SW480 (cell line): ENCODE measurements around the gene SOCS7.

ENCODE experiments used
- DNase-seq: peaks from one replicate; pipeline ENCODE4 v3.0.0-alpha.2; 2016; ENCODE audit warnings: low spot score

Gene SOCS7

DNA sequence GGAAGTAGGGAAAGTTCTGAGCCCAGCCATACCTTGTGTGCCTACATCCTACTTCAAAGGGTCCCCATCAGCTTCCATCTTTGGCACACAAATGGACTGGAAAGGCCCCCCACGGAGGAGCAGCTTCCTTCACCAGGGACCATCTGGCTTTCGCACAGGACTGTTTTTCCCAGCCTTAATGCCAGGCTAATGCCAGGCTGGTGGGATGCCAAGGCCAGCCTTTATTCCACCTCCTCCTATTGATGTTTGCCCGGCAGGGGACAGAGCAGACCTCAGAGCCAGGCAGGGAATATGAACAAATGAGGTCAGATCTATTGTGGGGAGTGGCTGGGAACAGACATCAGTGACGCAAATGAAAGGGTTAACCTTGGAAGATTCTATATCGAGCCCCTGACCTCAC is 13.6 kb upstream of the SOCS7 start:
- DNase-seq: no peak

DNA sequence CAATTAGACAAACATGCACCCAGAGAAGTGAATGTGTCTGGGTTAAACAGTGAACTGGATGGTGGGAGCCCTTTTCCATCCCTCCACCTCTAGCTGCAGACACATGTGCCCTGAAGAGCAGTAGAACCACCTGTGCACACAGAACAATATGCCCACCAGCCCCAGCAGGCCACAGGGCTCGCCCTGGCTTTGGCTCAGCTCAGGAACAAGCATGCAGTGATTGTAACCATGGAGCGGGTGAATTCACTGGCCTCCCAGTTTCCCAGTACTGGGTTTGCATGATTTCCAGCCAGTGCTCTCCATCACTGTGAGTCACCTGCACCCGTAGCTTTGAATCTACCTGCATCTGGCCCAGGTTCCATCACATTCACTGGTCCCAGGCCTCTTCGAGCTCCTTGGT is 13.1 kb upstream of the SOCS7 start:
- DNase-seq: no peak

DNA sequence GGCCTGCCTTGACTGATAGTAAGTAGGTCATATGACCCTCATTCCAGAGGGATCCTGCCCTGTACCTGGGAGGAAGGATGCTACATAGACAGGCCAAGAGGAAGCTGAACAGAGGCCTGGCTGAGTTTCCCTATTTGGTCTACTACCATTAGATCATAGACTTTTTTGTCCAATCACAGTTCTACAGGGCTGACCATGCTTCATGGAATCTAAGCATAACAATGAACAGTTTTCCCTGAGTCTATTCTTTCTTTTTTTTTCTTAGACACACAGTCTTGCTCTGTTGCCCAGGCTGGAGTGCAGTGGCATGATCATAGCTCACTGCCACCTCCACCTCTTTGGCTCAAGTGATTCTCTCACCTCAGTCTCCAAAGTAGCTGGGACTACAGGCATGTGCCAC is 11.8 kb upstream of the SOCS7 start:
- no peak for DNase-seq

DNA sequence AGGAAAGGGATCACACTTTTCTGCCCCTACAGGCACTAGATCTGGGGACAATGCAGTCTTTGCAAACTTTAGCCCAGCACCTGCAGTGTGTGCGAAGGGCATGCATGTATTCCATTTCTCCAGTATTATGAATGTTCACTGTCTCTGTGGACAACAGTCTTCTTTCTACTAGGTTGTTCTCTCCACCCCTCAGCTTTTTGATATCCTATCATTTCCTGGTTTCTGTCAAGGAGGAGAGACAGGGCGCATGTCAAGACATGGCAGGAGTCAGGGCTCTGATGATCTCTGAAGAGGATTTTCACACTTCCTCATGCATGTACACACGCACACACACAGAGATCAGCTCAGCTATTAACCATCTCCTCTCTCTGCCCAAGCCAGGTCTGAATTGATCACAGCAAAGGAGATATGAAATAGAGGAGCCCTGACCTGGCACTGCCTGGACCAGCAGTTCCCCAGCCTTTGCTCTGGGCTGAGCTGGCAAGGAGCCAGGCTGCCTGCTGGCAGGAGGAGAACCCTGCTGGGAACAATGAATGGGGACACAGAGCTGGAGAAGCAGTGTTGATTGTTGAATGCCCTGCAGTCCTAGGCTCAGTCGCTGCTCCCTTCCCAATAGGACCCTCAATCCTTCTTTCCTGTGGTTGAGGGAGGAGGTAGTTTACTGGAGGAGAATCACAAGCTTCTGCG is 10.5 kb upstream of the SOCS7 start:
- no peak for DNase-seq

DNA sequence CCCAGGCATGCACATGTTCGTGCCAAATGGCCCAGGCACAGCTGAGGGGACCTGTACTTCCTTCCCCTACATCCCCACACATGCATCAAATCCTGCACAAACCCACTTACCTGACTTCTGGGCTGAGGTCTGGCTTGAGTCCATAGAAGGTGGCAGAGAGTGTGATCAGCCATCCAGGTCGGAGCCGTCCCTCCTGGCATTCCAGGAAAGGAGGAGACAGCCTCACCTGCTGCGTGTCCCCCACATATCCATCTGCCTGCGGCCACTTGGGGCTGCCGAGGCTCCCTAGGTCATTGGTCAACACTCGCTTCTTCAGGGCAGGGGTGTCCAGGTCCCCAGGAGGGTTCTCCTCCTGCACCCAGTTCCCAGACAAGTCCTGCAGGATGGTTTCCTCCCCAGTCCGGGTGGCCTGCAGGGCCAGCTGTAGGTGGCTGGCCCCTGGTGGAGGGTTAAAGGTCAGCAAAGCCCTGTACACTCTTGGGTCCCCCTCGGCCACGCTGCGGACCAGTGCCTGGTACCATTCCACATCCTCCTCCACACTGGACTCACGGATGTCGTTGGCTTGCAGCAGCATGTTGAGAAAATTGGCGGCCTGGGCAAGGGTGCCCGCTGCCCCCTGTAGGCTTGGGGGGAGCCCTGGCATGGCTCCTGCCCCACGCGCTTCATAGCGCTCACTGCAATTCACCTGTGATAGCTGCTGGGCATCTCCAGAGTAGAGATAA is 8.6 kb upstream of the SOCS7 start:
- no peak for DNase-seq

DNA sequence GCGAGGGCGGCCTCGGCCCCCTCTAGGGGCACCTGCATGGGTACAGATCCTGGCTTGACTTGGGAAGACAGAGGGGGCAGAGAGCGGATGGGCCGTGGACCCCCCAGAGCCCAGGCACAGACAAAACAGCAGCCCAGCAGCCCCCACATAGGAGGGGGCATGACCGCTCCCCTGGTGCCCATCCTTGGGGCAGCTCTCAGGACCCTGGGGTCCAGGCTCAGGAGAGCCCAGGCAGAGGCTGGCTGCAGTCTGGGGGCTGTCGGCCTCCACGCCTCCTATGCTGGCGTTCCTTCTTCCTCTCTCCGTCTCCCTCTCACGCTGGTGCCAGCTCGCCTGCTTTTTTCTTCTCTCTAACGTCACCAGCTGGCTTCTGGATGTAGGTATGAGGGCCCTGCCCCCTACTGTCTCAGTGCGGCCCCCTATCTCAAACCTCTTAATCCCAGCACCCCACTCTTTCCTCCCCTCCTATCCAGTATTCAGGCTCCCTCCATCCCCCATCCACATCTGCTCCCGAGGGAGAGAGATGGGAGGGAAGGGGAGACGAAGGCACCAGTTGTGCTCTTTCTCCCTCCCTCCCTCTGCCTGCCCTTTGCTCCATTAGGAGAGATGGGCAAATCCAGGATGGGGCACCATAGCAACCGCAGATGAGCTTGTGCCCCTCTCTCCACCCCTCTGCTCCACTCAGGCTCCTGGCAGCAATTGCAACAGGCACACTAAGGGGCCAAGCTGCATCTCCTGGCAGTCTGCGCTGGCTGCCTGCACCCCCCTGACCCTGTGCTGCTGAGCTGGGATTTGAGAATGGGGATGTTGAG is 7.8 kb upstream of the SOCS7 start, which contains the start of gene GPR179:
Gene GPR179, minus strand, starts transcription at position 349 of the 812 bp plus-strand sequence. Its CDS starts 167 bp downstream, at position 182.
- DNase-seq: no peak

DNA sequence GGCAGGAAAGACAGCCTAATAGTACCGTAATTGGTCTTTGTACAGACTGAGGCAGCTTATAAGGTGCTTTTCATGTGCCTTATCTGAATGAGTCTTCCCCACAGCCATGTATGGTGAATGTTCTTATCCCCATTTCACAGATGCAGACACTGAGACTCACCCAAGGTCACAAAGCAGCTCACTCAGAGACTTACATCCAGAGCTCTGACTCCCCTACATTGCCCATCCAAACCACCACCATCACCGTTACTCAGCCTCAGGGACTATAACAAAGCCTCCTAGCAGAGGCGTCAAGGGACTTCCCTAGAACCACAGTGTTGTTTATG is 7.3 kb upstream of the SOCS7 start:
- DNase-seq: no peak

DNA sequence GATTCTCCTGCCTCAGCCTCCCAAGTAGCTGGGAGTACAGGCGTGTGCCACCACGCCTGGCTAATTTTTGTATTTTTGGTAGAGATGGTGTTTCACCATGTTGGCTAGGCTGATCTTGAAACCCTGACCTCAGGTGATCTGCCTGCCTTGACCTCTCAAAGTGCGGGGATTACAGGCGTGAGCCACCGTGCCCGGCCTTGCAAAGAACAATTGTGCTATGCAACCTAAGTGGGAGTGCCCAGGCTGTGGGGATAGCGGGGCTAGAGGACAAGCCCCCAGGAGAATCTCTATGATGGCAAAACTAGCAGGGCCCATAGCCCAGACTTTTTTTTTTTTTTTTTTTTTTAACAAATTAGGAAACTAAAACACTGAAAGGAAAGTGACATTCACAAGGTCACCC is 5.9 kb upstream of the SOCS7 start:
- DNase-seq: no peak

DNA sequence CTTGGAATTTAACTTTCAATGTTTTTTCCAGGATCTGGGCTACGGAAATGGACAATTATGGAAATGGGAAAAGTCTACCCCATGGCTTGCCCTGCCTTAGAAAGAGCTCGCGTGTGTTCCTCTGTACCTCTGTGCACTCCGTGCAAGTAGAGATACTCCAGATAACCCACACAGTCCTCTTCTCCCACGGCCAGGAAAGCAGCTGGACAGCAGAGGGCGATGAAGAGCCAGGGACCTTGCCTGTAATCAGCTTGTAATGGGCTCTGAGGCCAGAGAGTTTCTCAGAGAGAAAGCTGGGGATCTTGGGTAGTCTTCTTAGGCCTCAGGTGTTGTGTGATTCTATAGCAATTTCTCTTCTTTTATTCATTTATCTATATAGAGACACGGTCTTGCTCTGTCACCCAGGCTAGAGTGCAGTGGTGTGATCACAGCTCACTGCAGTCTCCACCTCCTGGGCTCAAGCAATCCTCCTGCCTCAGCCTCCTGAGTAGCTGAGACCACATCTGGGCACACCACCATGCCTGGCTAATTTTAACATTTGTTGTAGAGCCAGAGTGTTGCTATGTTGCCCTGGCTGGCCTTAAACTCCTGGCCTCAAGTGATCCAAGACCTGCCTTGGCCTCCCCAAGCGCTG is 2.4 kb upstream of the SOCS7 start:
- peak; percentile 79 for DNase-seq

DNA sequence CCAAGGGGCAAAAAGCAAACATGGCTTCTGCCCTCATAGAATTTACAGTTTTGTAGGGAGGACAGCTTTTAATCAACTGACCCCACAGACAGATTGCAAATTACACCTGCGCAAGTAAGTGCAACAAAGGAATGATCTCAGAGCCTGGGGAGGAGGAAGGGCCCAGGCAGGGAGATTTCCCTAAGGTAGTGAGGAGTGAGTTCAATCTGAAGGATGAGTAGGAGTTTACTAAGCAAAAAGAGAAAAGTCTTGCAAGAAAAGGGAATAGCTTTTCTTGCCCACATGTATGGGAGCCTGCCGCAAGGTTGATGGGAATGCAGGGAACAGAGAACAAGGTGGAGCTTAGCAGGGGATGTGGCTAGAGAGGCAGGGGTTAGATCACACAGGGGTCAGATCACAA is 1.6 kb upstream of the SOCS7 start:
- no peak for DNase-seq

DNA sequence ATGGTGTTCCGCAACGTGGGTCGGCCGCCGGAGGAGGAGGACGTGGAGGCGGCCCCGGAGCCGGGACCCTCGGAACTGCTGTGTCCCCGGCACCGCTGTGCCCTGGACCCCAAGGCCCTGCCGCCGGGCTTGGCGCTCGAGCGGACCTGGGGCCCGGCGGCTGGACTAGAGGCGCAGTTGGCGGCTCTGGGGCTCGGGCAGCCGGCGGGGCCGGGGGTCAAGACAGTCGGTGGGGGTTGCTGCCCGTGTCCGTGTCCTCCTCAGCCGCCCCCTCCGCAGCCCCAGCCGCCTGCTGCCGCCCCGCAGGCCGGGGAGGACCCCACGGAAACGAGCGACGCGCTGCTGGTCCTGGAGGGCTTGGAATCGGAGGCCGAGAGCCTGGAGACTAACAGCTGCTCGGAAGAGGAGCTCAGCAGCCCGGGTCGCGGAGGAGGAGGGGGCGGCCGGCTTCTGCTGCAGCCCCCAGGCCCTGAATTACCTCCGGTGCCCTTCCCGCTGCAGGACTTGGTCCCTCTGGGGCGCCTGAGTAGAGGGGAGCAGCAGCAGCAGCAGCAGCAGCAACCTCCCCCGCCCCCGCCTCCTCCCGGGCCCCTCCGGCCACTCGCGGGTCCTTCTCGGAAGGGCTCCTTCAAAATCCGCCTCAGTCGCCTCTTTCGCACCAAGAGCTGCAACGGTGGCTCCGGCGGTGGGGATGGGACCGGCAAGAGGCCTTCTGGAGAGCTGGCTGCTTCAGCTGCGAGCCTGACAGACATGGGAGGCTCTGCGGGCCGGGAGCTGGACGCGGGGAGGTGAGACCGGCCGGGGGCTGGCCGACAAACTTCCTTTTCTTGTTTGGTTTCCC is 821 bp downstream of the SOCS7 start:
- peak; percentile 36 for DNase-seq

DNA sequence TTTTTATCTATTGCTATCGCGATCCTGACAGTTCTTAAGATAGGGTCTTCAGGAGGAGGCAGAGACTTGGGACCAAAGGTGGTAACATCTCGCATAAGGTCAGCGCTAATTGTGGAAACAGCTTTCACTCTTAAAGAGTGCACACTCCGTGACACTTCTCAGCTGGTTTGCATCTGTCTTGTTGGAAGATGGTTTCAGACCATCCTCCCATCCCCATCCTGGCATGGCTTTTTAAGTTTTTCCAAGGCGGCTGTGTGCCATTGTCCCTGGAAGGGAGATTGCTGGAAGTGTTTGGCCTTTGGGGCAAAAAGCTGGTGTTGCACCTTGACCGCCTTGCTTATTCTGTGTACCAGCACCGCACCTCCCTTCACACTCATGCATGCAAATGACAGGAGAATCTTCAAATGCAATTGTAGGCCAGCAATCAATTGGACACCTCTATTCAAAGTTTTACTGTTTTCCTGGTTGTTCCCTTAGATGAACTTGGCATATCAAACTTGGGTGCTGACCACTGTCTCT is 1.5 kb downstream of the SOCS7 start:
- DNase-seq: no peak

DNA sequence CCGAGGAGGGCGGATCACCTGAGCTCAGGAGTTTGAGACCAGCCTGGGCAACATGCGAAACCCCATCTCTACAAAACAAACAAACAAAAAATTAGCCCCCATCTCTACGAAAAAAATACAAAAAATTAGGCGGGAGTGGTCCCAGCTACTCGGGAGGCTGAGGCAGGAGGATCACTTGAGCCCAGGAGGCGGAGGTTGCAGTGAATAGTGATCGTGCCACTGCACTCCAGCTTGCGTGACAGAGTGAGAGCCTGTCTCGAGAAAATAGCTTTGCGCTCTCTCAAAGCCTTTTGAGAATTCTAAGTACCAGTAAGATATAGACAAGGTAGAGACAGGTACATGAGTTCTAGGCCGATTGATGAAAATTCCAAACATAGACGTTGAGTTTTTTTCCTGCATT is 2.0 kb downstream of the SOCS7 start:
- DNase-seq: no peak

DNA sequence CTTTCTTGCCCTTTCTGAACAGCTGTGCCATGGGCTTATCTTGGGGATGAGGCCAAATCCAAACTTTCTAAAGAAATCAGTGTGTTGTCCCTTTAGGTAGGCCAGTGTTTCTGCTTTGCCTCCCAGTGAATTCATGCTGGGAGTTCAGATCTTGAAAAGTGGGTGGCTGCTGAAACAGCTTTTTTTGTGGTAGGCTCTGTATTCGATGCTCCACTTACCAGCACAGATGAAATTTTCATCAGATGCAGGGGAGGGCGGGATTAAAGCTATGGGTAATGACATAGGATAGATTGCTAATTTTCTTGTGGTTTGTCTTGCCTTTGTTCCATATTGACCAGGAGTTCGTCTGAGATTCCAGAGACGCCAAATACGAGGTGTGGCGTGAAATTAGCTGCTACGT is 2.8 kb downstream of the SOCS7 start:
- DNase-seq: no peak

DNA sequence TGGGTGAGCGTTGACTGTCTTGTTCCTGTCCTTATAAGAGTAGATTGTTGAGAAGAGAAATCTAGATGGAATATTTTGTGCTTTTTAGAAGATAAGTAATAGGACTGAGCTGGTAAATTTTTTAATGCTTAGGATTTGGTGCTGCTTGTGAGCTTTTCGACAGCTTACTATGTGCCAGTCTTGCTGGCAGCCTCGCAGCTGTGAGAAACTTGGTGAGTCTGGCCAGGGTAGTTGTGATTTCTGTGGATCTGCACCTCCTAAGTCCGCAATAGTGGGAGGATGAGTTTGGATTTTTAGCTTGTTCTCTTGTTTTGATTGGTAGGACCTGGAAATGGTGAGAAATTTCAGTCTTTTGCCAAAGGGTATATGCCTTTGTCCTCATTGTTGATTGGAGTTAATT is 3.6 kb downstream of the SOCS7 start:
- no peak for DNase-seq

DNA sequence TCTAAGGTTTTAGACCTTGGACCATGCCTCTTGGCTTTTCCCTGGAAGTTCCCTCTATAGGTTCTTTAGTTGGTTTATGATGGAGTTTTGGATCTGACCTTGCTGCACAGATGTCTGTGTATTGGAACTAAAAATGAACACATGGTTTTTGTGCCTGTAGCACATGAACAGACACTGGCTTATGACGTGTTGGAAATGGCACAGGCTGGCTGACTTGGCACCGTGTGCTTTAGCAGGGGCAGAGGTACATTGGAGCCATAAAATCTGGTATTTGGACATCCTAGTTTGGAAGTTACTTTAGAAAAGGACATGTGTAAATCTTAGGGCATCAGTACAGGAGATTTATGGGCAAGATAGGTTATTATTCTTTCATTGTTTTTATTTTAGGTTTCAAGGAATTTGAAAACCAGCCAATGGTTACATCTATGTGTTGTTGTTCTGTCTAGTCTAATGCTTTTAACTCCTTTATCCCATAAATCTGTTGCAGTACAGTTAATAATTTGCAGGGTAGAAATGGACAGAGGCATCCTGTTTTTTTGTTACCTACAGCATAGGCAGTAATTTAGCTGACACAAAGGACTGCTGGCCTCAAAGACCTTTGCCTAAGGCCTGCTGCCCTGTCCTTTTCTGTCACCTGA is 6.0 kb downstream of the SOCS7 start:
- no peak for DNase-seq

DNA sequence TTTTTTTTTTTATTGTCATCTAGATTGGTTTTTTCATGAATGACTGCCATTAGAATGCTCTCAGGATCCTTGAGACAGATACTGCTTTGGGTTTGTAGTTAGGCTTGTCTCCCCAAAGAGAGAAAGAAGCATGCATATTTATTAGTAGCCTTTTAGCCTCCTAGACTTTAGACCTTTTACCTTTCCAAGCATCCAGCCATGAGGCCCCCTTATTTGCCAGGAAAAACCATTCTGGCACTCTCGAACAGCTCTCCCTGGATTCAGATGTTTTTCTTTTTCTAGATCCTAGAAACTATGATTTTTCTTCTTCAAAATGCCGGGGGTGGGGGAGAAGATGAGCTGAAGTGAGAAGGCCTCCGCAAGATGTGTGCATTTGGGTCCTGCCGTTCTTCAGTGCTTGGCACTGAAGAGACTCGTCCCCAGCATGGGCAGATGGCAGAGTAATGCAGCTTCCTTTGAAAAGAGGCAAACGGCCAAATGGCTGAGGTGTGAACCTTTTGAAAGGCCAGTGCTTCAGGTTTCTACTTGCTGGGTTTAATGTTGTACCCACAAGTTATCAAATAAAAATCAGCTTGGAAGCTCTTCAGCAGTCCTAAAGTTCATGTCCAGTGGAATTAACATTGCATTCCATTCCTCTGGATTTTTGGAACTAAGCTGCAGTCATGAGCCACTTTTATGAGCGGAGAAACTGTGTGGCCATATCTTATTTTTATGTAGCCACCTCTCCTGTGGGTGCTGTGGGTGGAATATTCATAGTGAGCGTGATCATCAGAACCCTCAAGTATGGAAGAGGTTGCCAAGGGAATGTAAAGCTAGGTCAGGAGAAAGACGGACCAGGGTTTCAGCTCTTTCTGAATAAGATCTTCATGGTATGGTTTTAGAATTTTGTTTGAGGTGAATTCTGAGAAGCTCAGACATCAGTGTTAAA is 7.2 kb downstream of the SOCS7 start:
- no peak for DNase-seq

DNA sequence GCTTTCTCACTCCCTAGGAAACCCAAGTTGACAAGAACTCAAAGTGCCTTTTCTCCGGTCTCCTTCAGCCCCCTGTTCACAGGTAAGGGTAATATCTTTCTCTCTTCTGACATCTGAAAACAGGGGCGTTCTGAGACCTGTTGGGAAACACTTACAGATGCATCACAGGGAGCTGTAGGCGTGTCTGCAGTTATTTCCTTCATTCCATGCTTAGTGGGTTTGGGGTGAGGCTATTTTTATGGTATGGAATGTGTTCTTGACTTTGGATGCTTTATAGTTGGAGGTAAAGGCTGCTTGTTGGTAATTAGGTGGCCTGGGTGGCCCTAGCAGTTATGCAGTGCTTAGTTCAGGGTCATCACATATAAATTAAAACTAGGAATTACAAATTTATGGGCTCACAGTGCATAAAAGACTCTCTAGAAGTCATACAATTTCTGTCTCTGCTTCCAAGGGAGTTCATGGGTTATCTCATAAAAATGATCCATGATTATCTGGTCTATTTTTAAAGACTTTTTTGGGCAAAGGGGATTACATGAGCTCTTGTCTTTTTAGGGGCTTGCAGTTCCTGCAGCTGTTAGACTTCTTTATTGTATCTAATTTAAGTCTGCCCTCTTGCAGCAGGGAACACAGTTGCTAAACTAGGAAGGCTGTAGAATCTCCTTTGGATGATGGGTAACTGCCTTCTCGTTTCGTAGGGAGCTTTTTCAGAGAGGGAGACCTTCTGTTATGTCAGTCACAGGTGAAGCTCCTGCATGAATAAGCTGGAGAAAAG is 10.2 kb downstream of the SOCS7 start:
- DNase-seq: peak; percentile 79

DNA sequence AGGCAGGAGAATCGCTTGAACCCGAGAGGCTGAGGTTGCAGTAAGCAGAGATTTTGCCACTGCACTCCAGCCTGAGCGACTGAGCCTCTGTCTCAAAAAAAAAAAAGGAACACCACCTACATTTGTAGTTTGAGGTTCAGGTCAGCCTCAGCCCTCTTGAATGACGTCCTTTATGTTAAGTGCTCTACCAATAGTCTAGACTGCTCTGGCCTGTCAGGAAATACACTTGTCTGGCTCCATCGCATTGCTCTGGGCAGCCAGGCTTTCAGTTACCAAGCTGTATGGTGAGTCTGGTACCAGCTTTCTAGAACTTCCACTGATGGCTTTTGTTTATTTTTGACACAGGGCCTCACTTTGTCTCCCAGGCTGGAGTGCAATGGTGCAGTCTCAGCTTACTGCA is 11.4 kb downstream of the SOCS7 start:
- DNase-seq: no peak
